ENCODE results near the gene RBBP9.

- TF ChIP-seq CTCF (conservative IDR thresholded peaks at IDR 0.05; ENCODE audit: low read length) (no peak), EZH2phosphoT487 (IDR thresholded peaks at IDR 0.05; ENCODE audit: borderline replicate concordance, low read depth, low read length) (no peak)
These were observed 30.3 kb upstream of the RBBP9 start for GRCh38 chr20:18527339-18527738.
